HFF-Myc (cell line): Measurements from ENCODE around the gene CACNA2D4.

Experiments
- DNase-seq: peaks from one replicate; pipeline ENCODE4 v3.0.0-alpha.2; 2011; ENCODE audit warnings: low read depth; ENCODE audit errors: extremely low read depth
- H3K4me3 ChIP-seq: replicated peaks from 2 replicates; pipeline ENCODE4 v1.5.1; 2011; ENCODE audit warnings: low read depth, mild to moderate bottlenecking, control low read depth, low read length
- CTCF ChIP-seq: IDR thresholded peaks from 2 replicates; pipeline ENCODE4 v1.5.1; 2012; ENCODE audit warnings: mild to moderate bottlenecking, low read depth, low read length, control low read depth; ENCODE audit errors: missing control alignments

Gene CACNA2D4

GRCh38 chr12:1797011-1797901 is 121.2 kb downstream of the CACNA2D4 start:
- no peak for DNase-seq

GRCh38 chr12:1796515-1797010 is 121.9 kb downstream of the CACNA2D4 start:
- DNase-seq = no peak
- no peak for TF ChIP-seq CTCF
- peak overlapping the region; percentile 50 for H3K4me3 ChIP-seq

More at GRCh38 chr12:1797011-1797901, 121.2 kb downstream of the CACNA2D4 start:
- H3K4me3 ChIP-seq = peak overlapping the region; percentile 50
- no peak for TF ChIP-seq CTCF

- peak overlapping the region; percentile 50 for H3K4me3 ChIP-seq
- TF ChIP-seq CTCF = peak; percentile 73
- DNase-seq = peak; percentile 71
Measured at GRCh38 chr12:1795785-1796514, 122.5 kb downstream of the CACNA2D4 start.

- no peak for TF ChIP-seq CTCF
- DNase-seq = no peak
Measured at GRCh38 chr12:1795221-1795784, 123.1 kb downstream of the CACNA2D4 start.

GRCh38 chr12:1794440-1795090 is 123.9 kb downstream of the CACNA2D4 start:
- no peak overlapping the region for H3K4me3 ChIP-seq
- no peak for DNase-seq

More at GRCh38 chr12:1795221-1795784, 123.1 kb downstream of the CACNA2D4 start:
- H3K4me3 ChIP-seq = no peak overlapping the region

More at GRCh38 chr12:1794440-1795090, 123.9 kb downstream of the CACNA2D4 start:
- no peak for TF ChIP-seq CTCF
